GM12873 (cell line): ENCODE results near the gene RNASEH2B.

Experiments
- CTCF ChIP-seq: IDR thresholded peaks from 2 replicates; pipeline ENCODE4 v1.5.1; 2012; ENCODE audit warnings: low read depth, mild to moderate bottlenecking, moderate library complexity, low read length, control low read depth; ENCODE audit not compliant: insufficient read depth; ENCODE audit errors: missing control alignments

The RNASEH2B gene

GRCh38 chr13:50921706-50922105 lies 12.1 kb downstream of the RNASEH2B start:
- TF ChIP-seq CTCF = no peak

- no peak for TF ChIP-seq CTCF
Observed at GRCh38 chr13:50923272-50923671, 13.7 kb downstream of the RNASEH2B start.

GRCh38 chr13:50924025-50924424 lies 14.4 kb downstream of the RNASEH2B start:
- no peak for TF ChIP-seq CTCF

- TF ChIP-seq CTCF = no peak
Observed at GRCh38 chr13:50927701-50928100, 18.1 kb downstream of the RNASEH2B start.

- no peak for TF ChIP-seq CTCF
Observed at GRCh38 chr13:50928102-50928501, 18.5 kb downstream of the RNASEH2B start.

GRCh38 chr13:50928659-50929462 lies 19.3 kb downstream of the RNASEH2B start:
- TF ChIP-seq CTCF = no peak

- no peak for TF ChIP-seq CTCF
Observed at GRCh38 chr13:50932091-50932490, 22.5 kb downstream of the RNASEH2B start.
